H7 (cell line): ENCODE data around the gene SPAG16. TPM values are rescaled to one million over a fixed set of nuclear protein-coding genes. Genes with fewer than 3 reads are reported as not detected.

Experiments
- DNase-seq: peaks from one replicate; pipeline ENCODE4 v3.0.0; 2012
- H3K27me3 ChIP-seq: 2 replicates; pipeline ENCODE4 v1.6.0; 2011; ENCODE audit warnings: mild to moderate bottlenecking, low read length; ENCODE audit not compliant: control insufficient read depth, insufficient read depth
- H3K36me3 ChIP-seq: replicated peaks from 2 replicates; pipeline ENCODE4 v1.5.1; 2011; ENCODE audit warnings: low read length; ENCODE audit not compliant: control insufficient read depth, insufficient read depth
- H3K4me3 ChIP-seq: 2 replicates; pipeline ENCODE4 v1.5.1; 2011; ENCODE audit warnings: low read depth, mild to moderate bottlenecking, control low read depth, low read length, moderate library complexity; ENCODE audit not compliant: insufficient read depth
- total RNA-seq: library from RNA; depleted of rRNA; stranded (reverse); fragments of >200 nt; shearing (Covaris generic); gene quantifications from 2 replicates; pipeline ENCODE4 v1.2.3, GENCODE V29; 2014; rRNA removed

Gene SPAG16
- 17.2 and 23.3 TPM in 2 replicates for total RNA-seq

DNA sequence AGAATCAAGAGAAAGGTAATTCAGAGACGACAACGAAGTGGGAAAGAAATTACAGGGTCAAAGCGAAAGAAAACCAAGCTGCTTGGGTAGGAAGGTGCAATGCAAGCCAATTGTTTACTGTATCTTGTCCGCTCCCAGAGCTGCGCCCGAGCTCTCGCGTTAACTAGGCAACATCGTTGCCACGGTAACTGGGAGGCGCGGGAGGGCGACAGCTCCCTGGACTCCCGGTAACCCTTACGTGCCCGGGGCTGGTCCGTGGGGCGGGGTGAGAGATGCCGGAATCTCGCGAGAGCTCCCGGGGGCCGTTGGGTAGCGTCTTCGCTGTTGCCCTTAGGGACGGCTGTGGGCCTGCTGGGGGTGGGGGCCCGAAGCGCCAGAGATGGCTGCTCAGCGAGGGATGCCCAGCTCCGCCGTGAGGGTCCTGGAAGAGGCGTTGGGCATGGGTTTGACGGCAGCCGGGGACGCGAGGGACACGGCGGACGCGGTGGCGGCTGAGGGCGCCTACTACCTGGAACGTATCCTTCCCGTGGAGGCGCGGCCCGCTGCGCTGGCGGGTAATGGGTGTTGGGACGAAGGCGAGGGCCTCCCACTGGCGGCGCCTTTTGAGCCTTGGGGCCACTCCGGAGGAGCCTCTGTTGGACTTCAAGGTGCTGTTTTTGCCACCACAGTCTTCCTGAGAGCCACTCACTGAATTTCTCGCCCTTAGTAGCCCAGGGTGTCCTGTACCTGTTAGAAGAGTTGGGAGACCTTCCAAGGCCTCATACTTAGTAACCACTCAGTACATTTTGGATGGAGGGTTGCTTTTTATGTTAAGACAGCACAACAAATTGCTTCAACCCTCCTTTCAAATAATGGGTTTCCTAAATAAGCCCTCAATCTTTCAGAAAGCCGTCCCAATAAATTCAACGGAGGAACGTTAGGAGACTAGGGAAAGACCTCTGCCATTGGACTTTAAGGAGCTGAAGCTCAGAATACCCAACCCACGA, at the start of gene SPAG16:
TSS of gene SPAG16 (plus strand) at position 360 of the 986 bp plus-strand sequence.
- peak within 1 kb of the TSS; percentile 83 for H3K4me3 ChIP-seq
- peak; percentile 93 for DNase-seq
- H3K27me3 ChIP-seq, result no peaks in the 10 kb centered on the region
- no peaks in the 10 kb centered on the region for H3K36me3 ChIP-seq

DNA sequence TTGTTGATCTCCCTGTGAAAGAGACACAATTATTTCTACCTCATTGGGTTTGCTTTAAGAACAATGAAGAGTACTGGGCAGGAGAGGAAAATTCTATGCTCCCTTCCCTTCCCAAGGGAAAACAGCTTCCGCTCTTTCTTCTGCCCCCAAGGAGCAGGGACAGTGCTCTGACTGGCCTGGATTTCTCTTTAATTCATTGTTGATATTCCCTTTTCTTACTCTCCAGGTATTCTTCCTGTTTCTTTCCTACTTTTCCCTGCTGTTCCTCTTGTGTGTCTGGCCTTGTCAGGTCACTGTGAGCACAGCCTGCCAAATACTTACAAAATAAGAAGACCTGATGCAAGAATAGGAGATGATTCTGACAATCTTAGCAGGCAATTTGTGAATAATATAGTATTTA, 49.6 kb upstream of the SPAG16 start:
- no peaks in the 10 kb centered on the region for H3K36me3 ChIP-seq
- DNase-seq, result no peak
- no peak overlapping the region for H3K4me3 ChIP-seq
- H3K27me3 ChIP-seq, result no peaks in the 10 kb centered on the region; the same call in 1 of the 2 replicates

DNA sequence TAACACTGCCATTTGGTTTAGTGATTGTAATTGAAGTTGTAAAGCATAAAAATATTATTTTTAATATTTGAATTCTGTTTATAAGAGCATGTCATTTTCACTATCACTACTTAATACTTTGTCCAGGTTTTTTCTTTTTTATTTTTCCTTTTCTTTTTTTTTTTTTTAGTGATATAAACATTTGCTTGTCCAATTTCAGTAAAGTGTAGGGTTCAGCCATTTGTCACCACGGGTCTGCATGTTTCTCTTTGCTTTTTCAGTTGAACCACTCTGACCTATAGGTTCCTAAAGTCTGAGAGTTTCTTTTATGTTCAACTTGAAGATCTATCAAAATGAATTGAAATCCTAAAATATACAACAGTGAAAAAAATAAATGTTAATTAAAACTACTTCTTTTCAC, 48.5 kb upstream of the SPAG16 start:
- H3K27me3 ChIP-seq, result no peaks in the 10 kb centered on the region; the same call in 1 of the 2 replicates
- H3K4me3 ChIP-seq, result no peak overlapping the region
- no peak for DNase-seq
- no peaks in the 10 kb centered on the region for H3K36me3 ChIP-seq

DNA sequence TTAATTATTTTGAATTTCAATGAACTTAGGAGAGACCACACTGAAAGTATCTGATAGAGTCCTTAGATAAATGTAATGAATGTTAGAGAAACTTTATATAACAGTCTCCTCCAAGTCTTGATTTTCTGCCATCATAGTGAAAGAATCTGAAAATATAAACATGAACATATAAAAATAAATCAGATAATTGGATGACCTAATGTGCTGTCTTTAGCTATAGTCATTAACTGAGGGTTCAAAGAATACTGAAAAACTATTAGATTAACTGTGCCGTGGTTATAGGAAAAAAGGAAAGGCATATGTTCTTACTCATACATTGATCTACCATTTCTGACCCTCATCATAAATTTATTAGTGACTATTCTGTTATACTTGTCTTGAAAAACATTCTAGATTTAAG, 47.0 kb upstream of the SPAG16 start:
- Histone ChIP-seq H3K4me3 (no peak overlapping the region), H3K27me3 (no peaks in the 10 kb centered on the region; the same call in 1 of the 2 replicates)

DNA sequence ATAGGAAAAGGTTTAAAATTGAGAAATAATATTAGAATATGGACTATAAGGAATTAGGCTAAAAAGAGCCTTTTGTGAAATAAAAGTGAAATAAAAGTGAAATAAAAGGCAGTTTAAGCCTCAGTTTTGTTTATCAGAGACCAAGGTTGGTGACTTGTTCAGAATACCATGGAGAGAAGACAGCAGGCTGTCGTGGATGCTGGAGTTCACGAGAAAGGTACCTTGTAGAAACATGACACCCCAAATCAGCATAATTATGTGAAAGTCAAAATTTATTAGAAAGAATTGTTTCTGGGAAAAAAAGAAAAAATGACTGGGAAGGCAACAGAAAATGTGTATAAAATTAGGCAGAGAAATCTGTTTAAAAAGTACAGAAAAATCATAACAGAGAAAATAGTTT, 46.5 kb upstream of the SPAG16 start:
- Histone ChIP-seq H3K27me3 (no peaks in the 10 kb centered on the region), H3K36me3 (no peaks in the 10 kb centered on the region), H3K4me3 (no peak overlapping the region)
- DNase-seq, result no peak

More for the DNA sequence above, 47.0 kb upstream of the SPAG16 start:
- DNase-seq, result no peak
- no peaks in the 10 kb centered on the region for H3K36me3 ChIP-seq

DNA sequence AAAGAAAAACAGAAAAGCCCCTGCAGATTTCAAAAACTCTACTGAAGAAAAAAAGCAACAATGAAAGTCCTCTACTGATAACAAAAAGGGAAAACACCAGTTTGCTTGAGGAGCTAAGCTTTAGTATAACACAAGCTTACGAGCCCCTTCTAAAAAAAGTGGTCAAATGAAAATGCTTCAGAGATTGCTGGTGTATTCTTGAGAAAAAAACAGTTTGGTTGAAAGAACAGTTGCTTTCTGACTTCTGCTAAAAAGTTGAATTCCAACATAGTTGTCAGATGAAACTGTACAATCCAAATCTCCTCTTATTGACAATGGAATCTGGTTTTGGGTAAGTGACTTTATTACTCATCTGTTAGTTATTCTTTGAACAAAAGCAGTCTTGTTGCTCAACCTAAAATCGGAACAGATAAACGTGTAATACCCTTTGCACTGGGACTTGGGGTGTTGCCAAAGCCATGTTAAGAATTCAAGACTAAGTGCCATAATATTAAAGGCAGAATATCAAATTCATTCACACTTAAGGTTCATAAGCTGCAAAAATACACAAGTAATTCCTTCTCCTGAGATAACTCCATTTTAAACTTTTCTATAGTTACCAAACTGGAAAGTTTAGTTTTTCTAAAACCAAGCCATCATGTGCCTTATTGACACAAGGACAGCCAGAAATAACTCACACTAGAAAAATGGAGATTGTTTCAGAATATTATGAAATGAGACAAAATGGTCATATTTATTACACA, 45.3 kb upstream of the SPAG16 start:
- Histone ChIP-seq H3K4me3 (no peak overlapping the region), H3K36me3 (no peaks in the 10 kb centered on the region), H3K27me3 (no peaks in the 10 kb centered on the region)
- no peak for DNase-seq

DNA sequence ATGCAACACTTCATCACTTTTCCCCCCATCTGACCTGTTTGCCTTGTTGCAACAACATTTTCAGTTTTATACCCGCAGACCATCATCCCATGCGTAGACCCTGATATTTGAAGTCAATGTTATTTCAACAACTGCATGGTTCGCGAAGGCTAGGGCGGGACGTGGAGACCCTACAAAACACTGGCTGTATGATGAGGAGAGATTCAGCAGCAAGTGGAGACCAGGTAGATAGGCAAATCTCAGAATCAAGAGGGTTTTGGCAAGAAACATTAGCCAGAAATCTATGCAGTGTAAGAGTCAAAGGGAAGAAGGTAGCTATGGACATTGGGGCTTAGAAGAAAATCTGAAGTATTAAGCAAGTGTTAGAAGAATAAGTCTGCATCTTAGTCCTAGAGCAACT, 42.4 kb upstream of the SPAG16 start:
- Histone ChIP-seq H3K4me3 (no peak overlapping the region), H3K36me3 (no peaks in the 10 kb centered on the region), H3K27me3 (no peaks in the 10 kb centered on the region)
- no peak for DNase-seq

DNA sequence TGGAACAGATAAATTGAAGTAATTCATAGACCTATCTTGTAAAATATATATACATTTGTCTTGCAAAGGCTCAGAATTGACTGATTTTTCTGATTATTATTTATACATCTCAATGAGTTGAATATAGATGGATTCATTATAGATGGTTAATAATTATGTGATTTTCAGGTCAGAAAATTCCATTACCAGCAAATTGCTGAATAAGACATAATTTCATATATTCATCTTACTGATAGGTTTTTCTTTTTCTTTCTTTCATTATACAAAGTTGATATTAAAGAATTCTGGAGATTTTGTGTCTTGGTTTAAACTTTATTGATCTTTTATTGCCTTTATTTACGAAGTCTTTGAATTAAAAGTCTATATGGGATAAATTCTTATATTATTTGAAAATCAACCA, 41.6 kb upstream of the SPAG16 start:
- no peak for DNase-seq
- Histone ChIP-seq H3K27me3 (no peaks in the 10 kb centered on the region), H3K4me3 (no peak overlapping the region), H3K36me3 (no peaks in the 10 kb centered on the region)

DNA sequence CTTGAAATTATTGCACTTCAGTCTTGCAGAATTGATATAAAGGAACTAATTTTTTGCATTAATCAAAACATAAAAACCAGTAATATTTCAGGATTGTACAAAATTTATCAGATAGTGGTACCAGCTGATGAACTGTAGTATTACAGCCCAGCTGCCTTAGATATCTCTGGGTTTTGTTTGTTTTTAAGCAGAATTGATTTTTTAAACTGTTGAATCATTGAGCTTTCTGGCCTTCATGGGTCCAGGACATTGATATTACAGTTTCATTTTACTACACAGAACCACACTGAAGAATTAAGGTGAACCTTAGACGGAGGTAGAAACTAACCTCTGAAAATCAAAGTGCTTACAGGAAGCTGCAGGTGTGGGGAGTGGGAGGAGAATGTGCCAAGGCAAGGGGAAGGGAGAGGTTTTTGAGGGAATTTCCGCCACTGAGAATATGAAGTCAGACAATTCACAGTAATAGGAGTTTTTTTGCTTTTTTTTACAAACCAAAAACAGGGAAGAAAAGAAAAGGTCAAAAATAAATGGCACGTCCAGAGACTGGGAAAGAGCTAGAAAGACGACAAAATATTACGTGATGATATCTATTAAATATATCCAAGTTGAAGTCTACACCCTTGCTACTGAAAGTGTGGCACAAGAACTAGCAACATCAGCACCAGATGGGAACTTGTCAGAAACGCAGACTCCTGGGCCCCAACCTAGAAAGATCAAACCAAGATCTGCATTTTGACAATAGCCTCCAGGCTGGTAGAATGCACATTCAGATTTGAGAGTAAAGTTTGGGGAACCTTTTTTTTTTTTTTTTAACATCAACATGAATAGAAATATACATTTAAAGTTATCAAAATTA, 40.8 kb upstream of the SPAG16 start:
- no peaks in the 10 kb centered on the region for H3K36me3 ChIP-seq
- no peak overlapping the region for H3K4me3 ChIP-seq
- no peaks in the 10 kb centered on the region for H3K27me3 ChIP-seq
- DNase-seq, result no peak

DNA sequence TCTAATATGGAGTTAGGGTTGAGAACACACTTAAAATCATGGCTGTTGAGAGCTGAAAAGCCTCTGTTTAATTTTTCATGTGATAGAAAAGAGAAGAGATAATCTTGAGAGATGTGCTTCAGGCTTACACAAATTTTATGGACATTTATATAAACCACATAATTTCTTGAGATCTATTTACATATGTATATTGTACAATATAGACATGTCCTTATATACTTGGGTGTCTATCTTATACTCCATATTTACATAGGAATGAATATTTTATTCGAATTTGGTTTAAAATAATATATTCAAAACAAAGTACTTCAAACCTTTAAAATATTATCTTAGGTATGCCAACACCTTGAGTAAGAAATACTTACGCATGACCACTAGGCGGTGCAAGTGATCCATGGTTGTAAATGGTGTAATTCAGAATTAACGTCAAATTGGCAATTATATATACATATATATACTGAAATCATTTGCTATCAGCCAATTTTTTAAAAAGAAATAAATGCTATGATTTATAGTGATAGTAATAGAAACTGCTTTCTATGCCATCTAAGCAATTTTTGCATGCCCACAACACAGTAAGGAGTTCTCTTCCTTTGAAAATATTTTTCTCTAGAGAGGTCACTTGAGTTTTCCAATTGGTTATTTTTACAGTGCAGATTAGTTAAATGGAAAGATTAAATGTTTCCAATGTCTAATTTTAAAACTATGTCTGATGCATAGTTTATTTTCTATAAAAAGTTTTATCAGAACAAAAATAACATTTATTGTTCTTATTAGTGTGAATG, 37.6 kb upstream of the SPAG16 start:
- Histone ChIP-seq H3K4me3 (no peak overlapping the region), H3K27me3 (no peaks in the 10 kb centered on the region), H3K36me3 (no peaks in the 10 kb centered on the region)
- DNase-seq, result no peak

DNA sequence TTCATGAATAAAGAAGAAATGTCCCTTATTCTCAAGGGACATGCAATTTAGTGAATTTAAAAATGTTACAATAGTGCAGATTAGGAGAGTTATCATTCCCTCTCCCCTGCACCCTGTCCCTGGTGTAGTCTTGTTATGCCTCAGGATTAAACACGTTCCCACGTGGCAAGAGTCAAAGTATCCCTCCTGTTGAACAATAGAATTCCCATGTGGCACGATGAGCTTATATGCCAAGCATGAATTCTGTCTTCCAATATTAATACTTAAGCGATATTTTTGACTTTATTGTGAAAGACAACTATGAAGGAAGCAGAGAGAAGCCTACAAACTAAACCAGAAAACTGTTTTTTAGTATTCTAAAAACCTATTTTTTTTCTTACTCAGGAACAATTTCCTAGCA, 36.7 kb upstream of the SPAG16 start:
- H3K4me3 ChIP-seq, result no peak overlapping the region
- no peak for DNase-seq
- H3K36me3 ChIP-seq, result no peaks in the 10 kb centered on the region
- no peaks in the 10 kb centered on the region for H3K27me3 ChIP-seq

DNA sequence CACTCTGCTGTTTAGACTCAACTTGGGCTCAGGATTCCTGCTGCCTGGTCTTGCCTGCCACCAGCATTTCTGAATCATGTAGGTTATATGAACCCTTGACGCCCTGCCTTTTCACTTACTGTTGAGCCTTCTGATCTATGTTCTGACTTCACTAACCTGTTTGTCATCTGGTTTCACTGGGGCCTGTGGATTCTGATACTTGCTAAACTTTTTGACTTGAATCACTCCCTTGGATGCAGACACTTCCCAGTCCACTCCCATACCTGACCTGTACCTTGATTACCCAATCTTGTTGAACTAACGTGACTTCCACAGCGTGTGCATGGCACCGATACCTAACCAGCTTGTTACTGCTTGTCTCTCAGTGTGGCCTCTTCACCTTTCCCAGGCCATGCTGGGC, 35.6 kb upstream of the SPAG16 start:
- Histone ChIP-seq H3K27me3 (no peaks in the 10 kb centered on the region), H3K36me3 (no peaks in the 10 kb centered on the region), H3K4me3 (no peak overlapping the region)
- DNase-seq, result no peak

DNA sequence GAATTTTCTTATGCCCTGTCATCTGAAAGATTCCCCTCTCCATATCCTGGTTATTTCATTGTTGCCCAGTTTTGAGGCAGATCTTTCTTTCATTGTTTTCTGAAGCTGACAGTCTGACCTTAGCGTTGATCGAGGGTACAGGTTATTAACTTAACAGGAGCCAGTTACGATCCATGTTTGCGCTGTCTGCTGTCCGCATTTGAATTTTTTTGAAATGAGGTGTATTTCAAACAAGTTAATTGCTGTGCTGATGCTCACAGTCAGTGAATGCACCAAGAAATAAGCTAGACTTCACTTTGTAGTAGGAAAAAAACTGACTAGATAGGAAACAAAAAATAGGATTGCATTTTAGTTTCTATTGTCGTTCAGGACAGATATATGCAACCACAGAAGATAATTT, 34.8 kb upstream of the SPAG16 start:
- H3K4me3 ChIP-seq, result no peak overlapping the region
- DNase-seq, result no peak
- no peaks in the 10 kb centered on the region for H3K36me3 ChIP-seq
- H3K27me3 ChIP-seq, result no peaks in the 10 kb centered on the region

DNA sequence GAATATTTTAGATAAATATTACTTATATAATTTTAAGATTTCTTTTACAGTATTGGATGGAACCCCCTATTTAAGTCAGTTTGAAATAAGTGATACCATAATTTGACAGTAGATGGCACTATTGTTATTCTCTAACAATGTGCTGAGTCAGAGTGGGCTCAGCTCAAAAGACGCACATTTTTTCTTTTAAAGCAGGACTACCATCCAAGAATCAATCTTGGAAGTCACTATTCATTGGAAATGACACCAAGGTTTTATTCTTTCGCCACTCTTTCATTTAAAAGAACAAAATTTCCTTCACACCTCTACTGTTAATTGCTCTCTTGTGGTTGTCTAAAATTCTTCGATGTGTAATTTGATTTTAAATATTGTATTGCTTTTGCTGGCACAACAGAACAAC, 32.6 kb upstream of the SPAG16 start:
- H3K27me3 ChIP-seq, result no peaks in the 10 kb centered on the region
- peak; percentile 21 for DNase-seq
- no peaks in the 10 kb centered on the region for H3K36me3 ChIP-seq
- no peak overlapping the region for H3K4me3 ChIP-seq
